Measurements from ENCODE around the gene SBDS.
"Not testable (repeated sequence)": the region's sequence is repeated elsewhere in the genome, so short reads cannot be mapped to it uniquely, and the experiment has no call there.

SBDS gene

GRCh38 chr7:66994691-66995049, 716 bp downstream of the SBDS start:
- not testable (repeated sequence) for DNase-seq

GRCh38 chr7:66994051-66994450, 1.3 kb downstream of the SBDS start:
- not testable (repeated sequence) for DNase-seq

- DNase-seq, result not testable (repeated sequence)
These were observed 5.8 kb downstream of the SBDS start for GRCh38 chr7:66989552-66989951.

- DNase-seq, result not testable (repeated sequence)
These were observed 15.1 kb downstream of the SBDS start for GRCh38 chr7:66980336-66980735.

- DNase-seq, result not testable (repeated sequence)
These were observed 16.4 kb downstream of the SBDS start for GRCh38 chr7:66979013-66979412.

GRCh38 chr7:66978312-66978711, 17.1 kb downstream of the SBDS start:
- not testable (repeated sequence) for DNase-seq

- no peak for DNase-seq
These were observed 20.3 kb downstream of the SBDS start for GRCh38 chr7:66974986-66975590.

- DNase-seq, result no peak
These were observed 25.1 kb downstream of the SBDS start for GRCh38 chr7:66970310-66970709.

- not testable (repeated sequence) for DNase-seq
These were observed 26.4 kb downstream of the SBDS start for GRCh38 chr7:66969001-66969400.

GRCh38 chr7:66967029-66967428, 28.4 kb downstream of the SBDS start:
- no peak for DNase-seq

GRCh38 chr7:66964411-66964810, 31.0 kb downstream of the SBDS start:
- DNase-seq, result no peak

- no peak for DNase-seq
These were observed 34.3 kb downstream of the SBDS start for GRCh38 chr7:66961096-66961495.

GRCh38 chr7:66960192-66960591, 35.2 kb downstream of the SBDS start:
- no peak for DNase-seq

GRCh38 chr7:66958538-66959350, 36.6 kb downstream of the SBDS start:
- no peak for DNase-seq

- no peak for DNase-seq
These were observed 37.6 kb downstream of the SBDS start for GRCh38 chr7:66957595-66958290.

GRCh38 chr7:66953044-66953427, 42.4 kb downstream of the SBDS start:
- DNase-seq, result no peak

- no peak for DNase-seq
These were observed 42.9 kb downstream of the SBDS start for GRCh38 chr7:66952343-66953043.

- no peak for DNase-seq
These were observed 44.6 kb downstream of the SBDS start for GRCh38 chr7:66950763-66951162.

GRCh38 chr7:66950311-66950710, 45.1 kb downstream of the SBDS start:
- no peak for DNase-seq

GRCh38 chr7:66948480-66949109, 46.8 kb downstream of the SBDS start:
- DNase-seq, result no peak

- DNase-seq, result no peak
These were observed 48.8 kb downstream of the SBDS start for GRCh38 chr7:66946545-66946944.

- DNase-seq, result no peak
These were observed 56.1 kb downstream of the SBDS start for GRCh38 chr7:66939325-66939724.

GRCh38 chr7:66937940-66938339, 57.4 kb downstream of the SBDS start:
- no peak for DNase-seq

Measured in NCI-H1105 (cell line).